T-helper 2 cell (primary cell): ENCODE data around the gene MOCOS.
"Not testable (repeated sequence)": the region's sequence is repeated elsewhere in the genome, so short reads cannot be mapped to it uniquely, and the experiment has no call there.

Experiments
- DNase-seq, 5 experiments: peaks; one replicate each; pipeline versions ENCODE4 v3.0.0 to v3.0.0-alpha.2; 2012 to 2022
- total RNA-seq, 2 donors: gene quantifications; one replicate each; lab custom pipeline; 2026; lab: John Stamatoyannopoulos, UW

The MOCOS gene, protein sequence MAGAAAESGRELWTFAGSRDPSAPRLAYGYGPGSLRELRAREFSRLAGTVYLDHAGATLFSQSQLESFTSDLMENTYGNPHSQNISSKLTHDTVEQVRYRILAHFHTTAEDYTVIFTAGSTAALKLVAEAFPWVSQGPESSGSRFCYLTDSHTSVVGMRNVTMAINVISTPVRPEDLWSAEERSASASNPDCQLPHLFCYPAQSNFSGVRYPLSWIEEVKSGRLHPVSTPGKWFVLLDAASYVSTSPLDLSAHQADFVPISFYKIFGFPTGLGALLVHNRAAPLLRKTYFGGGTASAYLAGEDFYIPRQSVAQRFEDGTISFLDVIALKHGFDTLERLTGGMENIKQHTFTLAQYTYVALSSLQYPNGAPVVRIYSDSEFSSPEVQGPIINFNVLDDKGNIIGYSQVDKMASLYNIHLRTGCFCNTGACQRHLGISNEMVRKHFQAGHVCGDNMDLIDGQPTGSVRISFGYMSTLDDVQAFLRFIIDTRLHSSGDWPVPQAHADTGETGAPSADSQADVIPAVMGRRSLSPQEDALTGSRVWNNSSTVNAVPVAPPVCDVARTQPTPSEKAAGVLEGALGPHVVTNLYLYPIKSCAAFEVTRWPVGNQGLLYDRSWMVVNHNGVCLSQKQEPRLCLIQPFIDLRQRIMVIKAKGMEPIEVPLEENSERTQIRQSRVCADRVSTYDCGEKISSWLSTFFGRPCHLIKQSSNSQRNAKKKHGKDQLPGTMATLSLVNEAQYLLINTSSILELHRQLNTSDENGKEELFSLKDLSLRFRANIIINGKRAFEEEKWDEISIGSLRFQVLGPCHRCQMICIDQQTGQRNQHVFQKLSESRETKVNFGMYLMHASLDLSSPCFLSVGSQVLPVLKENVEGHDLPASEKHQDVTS
- 0.13 to 0.62 reads per million in 2 donors for total RNA-seq

DNA sequence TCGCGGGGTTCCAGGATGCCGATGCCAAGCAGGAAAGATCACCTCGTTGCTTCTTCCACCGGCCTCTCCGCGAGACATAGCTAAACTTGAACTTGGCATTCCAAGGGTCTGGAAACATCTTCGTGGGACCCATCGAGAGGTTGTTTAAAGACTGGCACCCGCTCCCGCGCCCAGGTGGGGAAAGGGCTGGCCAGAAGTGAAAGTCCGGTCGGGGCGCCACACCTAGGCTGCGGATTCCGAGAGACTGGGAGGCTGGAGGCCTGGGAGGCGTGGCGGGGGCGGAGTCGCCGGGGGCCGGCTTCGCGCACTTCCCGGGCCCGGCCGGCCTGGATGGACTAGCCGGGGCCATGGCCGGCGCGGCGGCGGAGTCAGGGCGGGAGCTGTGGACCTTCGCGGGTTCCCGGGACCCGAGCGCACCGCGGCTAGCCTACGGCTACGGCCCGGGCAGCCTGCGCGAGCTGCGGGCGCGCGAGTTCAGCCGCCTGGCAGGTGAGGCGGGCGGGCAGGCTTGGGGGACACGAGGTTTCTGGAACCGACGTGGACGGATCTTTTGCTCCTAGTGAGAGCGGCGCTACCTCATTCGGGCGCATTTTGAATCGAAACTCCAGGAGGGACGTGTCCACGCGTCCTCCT is at the start of gene MOCOS:
Gene MOCOS, plus strand, starts transcription at position 305 of the 633 bp plus-strand sequence. Its CDS starts 43 bp downstream, at position 348.
- peak; percentile 6 to 27 (median 16) for DNase-seq

DNA sequence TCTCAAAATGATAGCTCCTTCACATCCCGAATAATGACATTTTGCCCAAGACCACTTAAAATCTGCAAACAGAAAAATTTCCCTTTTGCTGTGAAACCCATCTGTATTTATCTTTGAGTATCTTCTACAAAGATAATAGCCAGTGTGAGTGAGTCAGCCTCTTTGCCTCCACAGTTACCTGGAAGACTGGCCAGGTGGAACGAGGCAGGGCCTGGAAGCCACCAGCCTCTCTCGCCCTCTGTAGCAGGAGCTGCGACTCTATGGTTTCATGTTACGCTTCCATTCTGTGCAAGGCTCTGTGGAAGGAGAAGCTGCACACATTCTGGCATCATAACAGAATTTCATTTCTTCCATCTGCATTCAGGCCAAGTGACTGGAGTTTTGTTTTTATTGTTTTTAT is 48.1 kb upstream of the MOCOS start:
- no peak for DNase-seq

DNA sequence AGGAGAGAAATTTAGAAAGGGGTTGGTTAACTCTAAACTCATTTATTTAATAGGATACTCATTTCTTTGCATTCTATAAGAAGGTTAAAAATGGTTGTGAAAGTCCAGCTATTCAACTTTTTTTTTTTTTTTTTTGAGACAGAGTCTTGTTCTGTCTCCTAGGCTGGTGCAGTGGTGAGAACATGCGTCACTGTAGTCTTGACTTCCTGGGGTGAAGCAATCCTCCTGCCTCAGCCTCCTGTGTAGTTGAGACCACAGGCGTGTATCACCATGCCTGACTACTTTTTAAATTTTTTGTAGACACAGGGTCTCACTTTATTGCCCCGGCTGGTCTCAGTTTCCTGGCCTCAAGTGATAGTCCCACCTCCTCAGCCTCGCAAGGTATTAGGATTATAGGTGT is 45.7 kb upstream of the MOCOS start:
- peak in 1 of 5 experiments; percentile 25 for DNase-seq

DNA sequence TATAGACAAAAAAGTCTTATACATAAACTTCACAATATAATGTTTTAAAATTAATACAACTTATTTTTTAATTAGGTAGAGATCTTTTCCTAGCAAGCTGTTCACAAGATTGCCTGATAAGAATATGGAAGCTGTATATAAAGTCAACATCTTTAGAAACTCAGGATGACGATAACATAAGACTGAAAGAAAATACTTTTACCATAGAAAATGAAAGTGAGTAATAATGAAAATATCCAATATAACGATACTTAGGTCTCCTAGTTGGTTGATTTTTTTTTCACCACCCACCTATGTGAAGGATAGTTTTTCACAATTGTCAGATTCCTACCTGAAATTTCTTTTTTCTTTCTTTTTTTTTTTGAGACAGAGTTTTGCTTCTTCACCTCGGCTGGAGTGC is 44.5 kb upstream of the MOCOS start:
- peak in 1 of 5 experiments; percentile 20 for DNase-seq

DNA sequence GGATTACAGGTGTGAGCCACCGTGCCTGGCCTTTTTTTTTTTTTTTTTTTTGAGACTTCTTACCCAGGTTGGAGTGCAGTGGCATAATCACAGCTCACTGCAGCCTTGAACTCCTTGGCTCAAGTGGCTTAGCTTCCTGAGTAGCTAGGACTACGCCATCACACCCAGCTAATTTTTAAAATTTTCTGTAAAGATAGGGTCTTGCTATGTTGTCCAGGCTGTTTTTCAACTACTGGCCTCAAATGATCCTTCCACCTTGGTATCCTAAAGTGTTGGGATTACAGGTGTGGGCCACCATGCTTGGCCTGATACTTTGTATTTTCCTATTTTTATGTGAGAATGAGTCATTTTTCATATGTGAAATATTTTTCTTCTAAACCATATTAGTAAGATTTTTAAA is 43.9 kb upstream of the MOCOS start:
- no peak for DNase-seq

DNA sequence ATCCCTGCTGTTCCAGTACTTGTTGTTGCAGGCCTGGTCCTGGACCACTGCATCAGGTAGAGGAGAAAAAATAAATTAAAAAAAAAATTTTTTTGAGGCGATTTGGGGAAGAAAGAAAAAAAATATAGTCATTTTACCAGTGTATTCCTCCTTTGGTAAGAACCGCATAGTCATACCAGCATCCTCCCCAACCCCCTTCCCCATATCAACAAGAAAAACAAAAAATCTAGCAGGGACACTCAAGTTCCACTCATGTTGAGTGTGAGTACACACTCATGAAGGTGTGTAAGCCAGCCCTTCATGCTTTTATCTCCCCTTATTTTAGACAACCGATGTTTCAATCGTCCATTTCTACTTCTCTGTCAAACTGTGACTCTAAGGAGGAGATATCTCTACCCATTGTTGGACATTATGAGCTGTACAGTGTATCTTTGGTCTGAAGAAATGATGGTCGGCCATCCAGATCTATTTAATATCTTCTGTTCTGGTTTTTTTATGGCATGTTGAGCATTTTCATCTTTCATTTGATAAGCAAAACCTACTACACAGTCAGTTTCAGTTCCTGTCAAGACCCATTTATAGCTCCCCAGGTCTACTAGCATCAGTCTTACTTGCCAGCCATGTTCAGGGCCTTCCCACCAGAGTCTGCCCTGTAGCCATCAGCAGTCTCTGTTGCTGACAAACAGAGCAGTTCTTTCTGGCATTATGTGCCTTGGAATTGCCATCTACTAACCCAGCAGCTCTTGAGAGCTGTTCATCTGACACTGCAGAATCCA is 37.6 kb upstream of the MOCOS start:
- no peak for DNase-seq

DNA sequence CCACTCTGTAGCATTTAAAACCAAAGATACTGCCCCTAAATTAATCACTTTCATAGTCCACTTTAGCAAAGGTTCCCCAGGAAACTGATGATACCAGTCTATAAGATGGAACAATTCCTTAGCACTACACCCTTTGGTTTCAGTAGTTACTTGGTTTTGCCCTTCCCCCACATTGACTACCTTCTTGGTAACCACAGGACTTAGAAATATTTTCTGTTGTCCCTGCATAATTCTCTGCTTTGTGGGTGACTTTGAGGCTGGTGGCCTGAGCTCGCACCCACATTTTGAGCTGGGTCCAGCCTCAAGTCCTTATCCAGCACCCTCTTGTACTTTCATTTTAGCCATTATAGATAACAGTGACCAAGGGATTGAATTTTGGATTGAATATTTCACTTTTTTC is 34.5 kb upstream of the MOCOS start:
- DNase-seq = no peak

DNA sequence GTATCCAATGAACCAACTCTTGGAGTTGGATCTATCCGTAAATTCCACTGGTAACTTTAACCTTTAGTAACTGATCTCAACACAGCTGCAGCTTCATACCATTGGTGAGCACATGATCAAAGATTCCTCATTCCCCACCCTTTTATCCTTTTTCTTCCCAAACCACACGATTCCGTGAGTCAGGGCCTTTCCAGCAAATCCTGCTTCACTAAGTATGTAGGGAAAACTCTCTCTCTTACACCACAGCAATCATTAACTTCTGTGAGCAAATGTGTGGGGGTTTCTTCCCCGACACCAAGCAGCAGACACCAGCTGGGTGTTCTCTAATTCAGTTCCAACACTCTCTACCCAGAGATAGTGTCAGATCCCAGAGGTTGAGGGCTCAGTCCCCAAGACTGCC is 34.1 kb upstream of the MOCOS start:
- DNase-seq = no peak

DNA sequence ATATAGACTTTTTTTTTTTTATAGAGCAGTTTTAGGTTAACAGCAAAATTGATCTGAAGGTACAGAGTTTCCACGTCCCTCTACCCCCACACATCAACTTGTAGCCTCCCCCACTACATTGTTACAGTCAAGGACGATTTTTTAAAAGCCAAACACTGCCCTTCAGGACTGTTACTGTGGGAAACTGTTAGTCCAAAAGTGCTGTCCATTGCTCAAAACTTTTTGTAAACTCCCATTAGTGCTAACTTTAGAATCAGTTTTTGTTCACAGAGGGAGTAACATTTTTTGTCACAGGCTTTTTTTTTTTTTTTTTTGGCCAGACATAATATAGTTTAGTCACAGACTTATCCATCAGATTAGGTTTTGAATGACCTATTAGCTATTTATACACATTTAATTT is 33.5 kb upstream of the MOCOS start:
- DNase-seq = no peak

DNA sequence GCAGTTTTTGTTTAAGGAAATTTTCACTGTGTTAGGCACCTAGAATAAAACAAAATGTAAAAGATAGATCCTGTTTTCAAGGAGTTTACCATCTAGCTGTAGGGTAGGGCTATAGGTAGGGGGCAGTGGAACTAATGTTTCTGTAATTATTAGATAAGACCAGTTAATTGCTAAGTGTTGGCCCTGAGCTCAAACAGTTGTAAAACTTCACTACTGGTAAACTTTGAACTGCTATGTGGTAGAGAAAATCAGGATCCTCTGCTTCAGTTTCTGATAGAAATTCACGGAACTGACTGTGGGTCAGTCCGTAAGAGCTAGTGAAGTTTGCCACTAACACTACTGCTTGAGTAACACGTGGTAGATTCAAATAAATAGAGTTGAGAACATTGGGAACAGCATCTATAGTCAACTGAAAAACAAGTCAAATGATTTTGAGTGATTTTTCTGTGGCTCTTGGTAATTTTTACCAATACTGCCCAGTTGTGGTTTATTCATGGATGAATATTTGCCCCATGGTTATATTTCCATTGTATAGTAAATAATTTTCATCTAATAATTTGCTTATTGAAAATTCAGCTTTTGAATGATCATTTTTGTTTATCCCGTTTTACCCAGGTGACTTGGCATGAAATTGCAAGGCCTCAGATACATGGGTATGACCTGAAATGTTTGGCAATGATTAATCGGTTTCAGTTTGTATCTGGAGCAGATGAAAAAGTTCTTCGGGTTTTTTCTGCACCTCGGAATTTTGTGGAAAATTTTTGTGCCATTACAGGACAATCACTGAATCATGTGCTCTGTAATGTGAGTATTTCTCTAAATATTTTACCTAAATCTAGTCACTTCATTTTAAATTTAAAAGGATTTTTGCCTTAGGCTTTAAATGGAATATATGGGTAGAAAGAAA is 31.2 kb upstream of the MOCOS start:
- no peak for DNase-seq

DNA sequence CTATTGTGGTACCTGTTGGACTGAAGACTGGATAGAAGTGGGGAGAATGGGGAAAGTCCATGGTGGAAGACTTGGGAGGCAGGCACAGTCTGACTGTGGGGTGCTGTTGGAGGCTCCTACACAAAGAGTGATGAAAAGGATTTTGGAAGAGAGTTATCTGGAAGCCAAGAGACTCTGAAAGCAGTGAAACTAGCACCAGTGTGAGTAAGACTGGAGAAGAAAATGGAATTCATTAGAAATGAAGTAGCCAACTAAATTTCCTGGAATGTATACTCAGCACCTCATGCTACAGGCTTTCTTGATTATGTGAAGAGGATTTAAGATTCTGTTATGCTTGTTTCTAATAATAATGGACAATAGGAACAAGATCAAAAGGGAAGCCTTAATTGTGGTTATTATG is 29.9 kb upstream of the MOCOS start:
- DNase-seq = no peak

DNA sequence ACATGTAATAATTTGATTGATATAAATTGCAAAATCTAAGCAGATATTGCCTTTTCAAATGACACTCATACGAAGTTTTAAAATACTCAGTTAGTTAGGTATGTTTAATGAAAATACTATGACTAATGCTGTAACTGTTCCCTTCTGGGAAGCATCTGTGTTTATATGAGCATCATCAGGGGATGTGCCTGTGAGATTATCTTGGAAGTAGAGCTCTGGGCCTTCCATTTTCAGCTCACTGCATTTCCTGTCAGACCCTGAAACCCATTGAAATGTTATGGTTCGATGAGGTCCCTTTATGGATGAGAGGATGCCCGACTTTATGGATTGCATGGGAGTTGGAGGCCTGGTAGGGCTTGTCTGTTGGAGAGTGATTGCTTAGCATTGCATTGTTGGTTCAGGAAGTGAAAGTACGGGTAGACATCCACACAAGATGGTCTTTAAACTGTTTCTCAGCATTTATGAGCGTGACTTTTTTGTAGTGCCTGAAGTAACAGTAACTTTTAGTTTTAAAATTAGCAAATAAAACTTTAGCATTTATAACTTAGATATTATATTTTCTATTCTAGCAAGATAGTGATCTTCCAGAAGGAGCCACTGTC is 28.9 kb upstream of the MOCOS start:
- no peak for DNase-seq

DNA sequence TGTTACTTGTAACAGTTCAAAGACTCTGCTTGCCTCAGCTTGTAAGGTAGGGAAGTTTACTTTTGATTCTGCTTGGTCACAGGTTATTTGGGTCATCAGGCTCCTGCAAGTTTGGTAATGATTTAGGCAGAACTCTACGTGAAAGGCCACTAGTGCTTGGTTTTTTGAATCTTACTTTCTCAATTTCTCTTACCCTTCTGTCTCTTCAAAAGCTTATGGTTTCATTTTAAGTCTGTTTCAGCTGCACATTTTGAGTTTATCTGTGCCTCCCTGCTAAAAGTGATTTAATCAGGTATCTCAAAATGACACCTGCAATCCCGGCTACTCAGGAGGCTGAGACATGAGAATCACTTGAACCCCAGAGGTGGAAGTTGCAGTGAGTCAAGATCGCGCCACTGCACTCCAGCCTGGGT is 26.3 kb upstream of the MOCOS start:
- DNase-seq = peak in 1 of 5 experiments; percentile 11

DNA sequence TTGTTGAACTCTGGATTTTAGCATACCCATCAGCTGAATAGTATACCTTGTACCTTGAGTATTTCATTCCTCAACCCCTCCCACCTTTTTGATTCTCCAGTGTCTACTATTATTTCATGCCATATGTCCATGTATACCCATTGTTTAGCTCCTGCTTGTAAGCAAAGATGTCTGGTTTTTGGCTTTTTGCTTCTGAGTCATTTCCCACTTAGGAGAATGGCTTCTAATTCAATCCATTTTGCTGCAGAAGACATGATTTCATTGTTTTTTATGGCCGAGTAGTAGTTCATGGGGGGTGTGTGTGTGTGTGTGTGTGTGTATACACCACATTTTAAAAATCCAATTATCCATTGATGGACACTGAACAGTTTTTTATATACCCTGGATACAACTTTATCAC is 24.3 kb upstream of the MOCOS start:
- no peak for DNase-seq

DNA sequence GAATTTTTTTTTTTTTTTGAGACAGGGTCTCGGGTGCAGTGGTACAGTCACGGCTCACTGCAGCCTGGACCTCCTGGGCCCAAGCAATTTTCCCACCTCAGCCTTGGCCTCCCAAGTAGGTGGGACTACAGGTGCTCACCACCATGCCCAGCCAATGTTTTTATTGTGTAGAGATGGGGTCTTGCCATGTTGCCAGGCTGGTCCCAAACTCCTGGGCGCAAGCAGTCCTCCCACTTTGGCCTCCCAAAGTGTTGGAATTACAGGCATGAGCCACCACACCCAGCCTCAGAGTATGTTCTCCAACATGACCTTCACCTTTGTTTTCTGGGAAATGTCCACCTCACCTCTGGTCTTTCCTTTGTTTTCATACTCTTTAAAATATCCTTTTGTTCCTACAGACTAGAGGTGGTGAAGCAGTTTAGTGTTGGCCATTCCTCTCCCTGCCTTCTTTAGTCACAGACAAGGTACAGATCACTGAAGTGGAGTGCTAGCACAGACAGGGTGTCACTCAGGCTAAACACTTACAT is 19.5 kb upstream of the MOCOS start:
- DNase-seq = no peak

DNA sequence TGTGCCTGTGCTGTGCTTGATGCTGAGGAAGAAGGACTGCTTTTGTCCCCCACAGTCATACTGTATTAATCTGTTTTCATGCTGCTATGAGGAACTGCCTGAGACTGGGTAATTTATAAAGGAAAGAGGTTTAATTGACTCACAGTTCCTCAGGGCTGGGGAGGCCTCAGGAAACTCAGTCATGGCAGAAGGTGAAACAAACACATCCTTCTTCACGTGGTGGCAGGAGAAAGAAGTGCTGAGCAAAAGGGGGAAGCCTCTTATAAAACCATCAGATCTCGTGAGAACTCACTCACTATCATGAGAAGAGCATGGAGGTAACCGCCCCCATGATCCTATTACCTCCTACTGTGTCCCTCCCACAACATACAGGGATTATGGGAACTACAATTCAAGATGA is 19.0 kb upstream of the MOCOS start:
- DNase-seq = not testable (repeated sequence)

DNA sequence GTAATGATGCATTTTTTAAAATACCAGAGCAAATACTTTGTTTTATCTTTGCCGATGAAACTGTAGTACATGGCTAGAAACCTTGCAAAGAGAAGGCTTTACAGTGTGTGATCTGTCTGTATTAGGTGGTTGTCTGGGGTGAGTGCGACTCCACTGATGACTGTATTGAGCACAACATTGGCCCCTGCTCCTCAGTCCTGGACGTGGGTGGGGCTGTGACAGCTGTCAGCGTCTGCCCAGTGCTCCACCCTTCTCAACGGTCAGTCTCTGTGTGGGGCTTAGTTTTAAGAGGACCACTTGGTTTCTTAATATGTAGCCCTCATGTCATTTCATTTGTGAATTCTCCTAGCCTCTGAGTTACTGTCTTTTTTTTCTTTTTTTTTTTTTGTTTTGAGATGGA is 17.4 kb upstream of the MOCOS start:
- DNase-seq = no peak

DNA sequence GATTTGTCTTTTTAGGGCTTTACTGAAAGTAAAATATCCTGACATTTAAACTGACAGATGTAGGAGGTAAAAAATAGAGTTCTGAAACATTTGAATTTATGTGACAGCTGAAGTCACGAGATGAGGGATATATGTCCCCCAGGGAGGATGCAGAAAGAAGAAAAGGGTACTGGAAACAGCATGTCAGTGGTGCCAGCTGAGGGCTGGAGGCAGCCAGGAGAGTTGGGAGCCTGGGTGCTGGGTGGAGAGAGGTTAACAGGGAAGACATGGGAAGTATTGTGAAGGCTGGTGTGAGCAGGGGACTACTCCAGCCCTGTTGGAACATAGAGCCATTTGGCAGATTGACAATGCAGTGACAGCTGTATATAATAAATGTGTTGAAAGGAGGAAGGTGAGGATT is 11.8 kb upstream of the MOCOS start:
- no peak for DNase-seq

DNA sequence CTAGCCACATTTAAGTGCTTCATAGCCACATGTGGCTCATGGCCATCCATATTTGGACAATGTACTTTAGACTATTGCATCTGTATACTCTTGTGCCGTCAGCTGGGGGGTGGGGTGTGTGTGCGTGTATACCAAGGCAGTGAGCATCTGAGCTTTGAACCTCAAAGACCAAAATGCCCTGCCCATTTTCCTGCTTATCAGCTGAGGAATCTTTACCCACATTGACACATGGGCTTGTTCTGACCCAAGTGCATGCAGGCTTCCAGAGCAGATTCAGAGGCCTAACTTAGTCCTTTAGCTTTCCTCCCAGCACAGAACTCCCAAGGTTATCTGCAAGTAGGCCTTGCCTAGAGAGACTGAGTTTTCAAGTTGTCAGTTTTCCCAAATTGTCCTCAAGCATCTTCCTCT is 11.1 kb upstream of the MOCOS start:
- DNase-seq = peak in 1 of 5 experiments; percentile 55

DNA sequence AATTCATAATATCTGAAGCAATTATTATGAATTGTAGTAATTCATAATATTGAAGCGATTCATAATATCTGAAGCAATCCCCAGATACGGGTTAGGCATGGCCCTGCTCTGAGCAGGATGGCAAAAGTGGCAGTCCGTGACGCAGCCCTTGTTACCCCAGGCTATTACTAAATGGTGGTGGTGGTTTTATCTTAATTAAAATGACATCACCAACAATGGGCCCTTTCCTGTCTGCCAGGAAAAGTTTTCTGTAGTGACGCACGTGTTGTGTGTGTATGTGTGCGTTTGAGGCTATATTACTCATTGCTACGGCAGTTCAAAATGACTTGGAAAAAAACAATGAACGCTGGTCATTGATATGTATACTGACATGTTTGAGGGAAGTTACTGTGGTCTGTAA is 10.6 kb upstream of the MOCOS start:
- DNase-seq = peak in 1 of 5 experiments; percentile 42

DNA sequence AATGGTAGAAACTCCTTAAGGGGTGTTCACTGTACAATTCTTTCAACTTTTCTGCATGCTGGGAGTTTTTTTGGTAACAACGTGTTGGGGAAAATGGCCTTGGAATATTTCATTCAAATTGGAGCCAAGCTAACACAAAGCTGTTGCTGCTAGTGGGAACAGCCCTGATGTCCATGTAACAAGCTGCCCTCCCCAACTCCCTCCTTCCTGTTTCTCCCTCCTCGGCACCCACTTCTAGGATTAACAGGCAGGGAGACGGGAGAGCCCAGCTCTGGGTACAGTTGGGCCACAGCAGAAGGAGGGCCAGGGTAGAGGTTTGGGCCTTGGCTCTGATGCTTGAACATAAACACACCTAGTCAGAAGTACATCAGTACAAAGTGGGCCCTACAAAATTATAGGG is 9.4 kb upstream of the MOCOS start:
- no peak for DNase-seq
